GM19452 (cell line): ENCODE results near the gene STMP1.
"Not testable (repeated sequence)": the region's sequence is repeated elsewhere in the genome, so short reads cannot be mapped to it uniquely, and the experiment has no call there.

Experiments used
- ATAC-seq: cut with Tn5 transposase; IDR thresholded peaks from one replicate; pipeline ENCODE4 v1.9.1; 2021; ENCODE audit not compliant: unreplicated experiment

The STMP1 gene

GRCh38 chr7:135664046-135664589, 1.8 kb downstream of the STMP1 start:
- no peak for ATAC-seq

DNA sequence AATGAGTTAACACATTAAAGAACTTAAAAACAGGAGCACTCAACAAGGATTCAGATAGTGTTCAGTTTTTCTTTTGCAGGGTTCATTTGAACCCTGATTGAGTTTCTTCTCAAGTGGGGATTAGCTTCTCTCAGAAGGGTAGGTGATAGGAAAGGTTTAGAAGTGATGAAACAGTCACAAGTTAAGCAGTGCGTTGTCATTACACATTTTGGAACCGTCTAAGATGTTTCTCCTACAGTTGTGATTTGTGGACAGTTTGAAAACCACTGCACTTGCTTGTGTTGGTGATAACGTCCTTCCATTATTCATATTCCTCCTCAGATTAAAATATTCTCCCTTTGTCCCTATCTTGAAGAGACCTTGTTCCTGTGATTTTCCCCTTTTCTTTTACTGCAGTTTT, 2.7 kb downstream of the STMP1 start:
- ATAC-seq: no peak

- ATAC-seq: no peak
These were observed 3.8 kb downstream of the STMP1 start for GRCh38 chr7:135666156-135666555.

- no peak for ATAC-seq
These were observed 4.5 kb downstream of the STMP1 start for GRCh38 chr7:135666846-135667245.

DNA sequence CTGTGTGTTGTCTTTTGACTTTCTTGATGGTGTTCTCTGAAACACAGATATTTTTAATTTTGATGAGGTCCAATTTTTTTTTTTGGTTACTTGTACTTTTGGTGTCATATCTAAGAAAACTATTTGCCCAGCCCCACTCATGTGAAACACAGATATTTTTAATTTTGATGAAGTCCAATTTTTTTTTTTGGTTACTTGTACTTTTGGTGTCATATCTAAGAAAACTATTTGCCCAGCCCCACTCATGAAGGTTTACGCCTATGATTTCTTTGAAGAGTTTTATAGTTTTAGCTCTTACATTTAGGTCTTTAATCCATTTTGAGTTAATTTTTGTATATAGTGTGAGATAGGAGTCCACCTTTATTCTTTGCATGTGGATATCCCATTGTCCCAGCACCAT, 5.3 kb downstream of the STMP1 start:
- ATAC-seq: not testable (repeated sequence)

- not testable (repeated sequence) for ATAC-seq
These were observed 6.6 kb downstream of the STMP1 start for GRCh38 chr7:135668852-135669395.

DNA sequence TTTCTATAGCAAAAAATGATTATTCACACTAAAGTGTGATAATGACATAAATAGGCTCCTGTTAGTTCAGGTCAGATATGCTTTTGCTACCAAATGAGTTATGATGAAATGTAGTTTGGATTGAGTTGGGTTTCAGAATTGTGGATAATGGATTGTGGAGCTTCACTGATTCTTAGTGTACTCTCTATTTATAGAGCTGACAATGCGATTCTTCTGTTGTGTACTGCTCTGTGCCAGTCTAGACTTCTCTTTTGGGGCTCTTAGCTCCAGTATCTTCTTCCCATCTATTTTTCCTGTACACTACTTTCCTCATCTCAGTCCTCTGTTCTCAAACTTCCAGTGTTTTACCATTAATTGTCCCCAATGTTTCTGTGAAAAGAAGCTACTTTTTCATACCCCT, 7.5 kb downstream of the STMP1 start:
- ATAC-seq: no peak

- no peak for ATAC-seq
These were observed 7.9 kb downstream of the STMP1 start for GRCh38 chr7:135670179-135670578.

- ATAC-seq: no peak
These were observed 10.4 kb downstream of the STMP1 start for GRCh38 chr7:135672560-135673359.

DNA sequence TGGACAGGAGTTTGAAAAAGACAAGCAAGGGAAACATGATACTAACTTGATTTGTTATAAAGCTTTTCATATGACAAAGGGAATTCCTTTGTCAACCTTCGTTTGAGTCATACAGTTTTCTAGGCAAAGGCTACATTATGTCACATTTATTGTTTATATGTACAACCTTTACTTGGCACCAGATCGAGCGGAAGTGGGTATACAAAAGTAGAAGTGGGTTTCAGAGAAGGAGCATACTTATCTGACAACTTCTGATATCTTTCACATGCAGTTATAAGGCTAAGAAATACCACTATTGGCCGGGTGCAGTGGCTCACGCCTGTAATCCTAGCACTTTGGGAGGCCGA, 11.0 kb downstream of the STMP1 start:
- no peak for ATAC-seq

DNA sequence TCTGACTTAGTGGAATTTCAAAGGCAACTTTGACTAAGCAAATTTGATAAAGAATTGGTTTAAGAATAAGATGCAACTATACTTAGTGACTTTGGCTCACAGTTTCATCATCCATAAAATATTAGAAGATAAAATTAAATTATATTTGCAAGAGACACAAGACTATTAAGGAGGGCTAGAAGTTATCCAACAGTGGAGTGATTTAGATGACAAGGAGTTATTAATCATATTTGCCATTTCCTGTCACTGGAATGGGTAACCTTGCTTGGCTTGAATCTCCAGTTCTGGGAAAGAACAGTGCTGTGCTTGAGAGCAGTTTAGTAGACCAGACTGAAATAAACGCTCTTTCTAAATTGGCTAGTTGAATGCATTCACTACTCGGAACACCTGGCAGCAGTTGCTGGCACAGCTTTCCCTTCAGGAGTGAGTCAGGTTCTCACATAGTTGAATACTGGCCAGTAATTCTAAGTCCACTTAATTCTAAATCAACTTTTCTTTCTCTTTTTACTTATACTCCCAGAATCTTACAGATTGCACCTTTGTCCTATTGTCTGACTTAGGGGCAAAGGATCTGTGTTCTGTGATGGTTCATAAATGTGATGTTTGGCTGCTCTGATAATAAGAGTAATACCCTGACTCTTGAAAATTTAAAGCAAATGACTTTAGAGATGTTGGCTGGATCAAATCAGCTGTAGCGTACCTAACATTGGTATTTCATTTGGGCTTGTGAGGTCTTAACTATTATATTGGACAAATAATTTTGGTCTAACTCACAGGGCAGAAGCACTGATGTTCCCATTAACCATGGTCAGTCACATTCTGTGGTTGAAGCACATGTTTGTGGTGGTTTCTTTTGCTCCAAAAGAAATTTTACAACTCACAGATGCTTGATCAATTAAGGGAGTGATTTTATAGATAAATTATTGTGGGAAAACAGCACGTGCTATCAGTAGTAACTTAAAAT, 16.6 kb downstream of the STMP1 start:
- no peak for ATAC-seq

DNA sequence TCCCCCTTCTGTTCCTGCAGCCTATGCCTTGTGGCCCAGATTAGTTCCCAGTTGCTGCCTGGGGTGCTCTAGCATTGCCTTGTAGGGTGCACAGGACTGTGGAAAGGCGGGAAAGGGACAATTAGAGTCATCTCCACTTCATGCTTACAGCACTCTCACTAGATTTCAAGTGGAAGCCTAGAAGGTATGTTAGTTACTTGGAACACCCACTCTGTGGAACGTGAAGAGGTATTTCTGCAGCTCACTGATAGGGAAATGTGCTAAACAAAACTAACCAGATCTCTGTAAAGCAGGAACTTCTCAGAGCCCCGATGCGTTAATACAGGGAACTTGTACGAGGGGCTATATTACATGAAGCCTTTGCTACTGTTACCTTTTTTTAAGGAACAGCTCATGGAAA, 19.4 kb downstream of the STMP1 start:
- no peak for ATAC-seq

DNA sequence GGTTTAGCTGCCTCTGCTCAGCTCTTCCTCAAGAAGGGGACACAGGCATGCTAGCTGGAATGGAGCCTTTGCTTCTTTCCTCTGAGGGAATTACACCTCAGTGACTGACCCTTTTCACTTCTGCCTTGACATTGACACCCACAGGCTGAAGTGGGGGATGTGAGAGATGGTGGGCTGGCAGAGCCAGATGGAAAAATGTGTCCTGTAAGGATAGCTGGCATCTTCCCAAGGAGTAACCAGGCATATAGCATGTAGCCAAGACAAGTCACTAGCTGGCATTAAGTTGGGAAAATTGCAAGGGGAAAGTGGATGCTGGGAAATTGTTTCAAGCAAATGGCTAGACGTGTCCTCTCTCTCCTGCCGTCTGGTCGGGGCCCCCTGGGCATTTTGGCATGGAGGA, 19.9 kb downstream of the STMP1 start:
- ATAC-seq: no peak

GRCh38 chr7:135683609-135684008, 21.3 kb downstream of the STMP1 start:
- ATAC-seq: no peak

GRCh38 chr7:135684136-135684535, 21.8 kb downstream of the STMP1 start:
- no peak for ATAC-seq

GRCh38 chr7:135684699-135685098, 22.4 kb downstream of the STMP1 start:
- ATAC-seq: no peak

DNA sequence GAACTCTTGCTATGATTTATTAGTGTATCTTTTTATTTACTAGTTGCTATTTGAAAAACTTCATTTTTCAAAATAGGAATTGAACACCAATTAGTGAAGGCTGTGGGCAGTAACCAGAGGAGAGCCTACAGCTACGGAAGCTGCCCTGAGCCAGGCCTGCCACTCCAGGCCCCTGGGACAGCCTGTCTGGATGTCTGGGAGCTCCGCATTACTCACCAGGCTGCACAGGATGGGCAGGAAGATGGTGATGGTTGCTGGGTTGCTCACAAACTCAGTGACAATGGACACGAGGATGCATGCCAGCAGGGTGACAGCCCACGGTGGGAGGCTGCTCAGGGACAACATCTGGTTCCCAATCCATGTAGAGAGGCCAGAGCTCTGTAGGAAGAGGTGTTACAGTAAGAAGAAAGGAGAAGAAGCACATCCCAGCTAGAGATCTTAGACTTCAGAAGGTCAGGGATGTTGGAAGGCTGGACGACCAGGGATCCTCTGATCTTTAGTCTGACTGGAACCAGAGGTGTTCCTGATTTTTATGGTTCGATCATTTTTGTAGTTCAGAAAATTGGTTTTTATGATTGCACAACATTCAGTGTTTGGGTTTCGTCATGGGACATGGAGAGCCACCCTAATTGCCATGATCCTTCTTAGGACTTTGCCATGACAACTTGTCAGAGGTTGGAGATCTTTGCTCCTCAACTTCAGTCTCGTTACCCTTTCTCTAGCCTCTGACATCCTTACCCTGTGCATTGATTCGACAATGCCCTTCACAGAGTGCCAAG, 23.2 kb downstream of the STMP1 start:
- no peak for ATAC-seq

GRCh38 chr7:135687466-135687865, 25.2 kb downstream of the STMP1 start:
- ATAC-seq: no peak

- ATAC-seq: no peak
These were observed 28.3 kb downstream of the STMP1 start for GRCh38 chr7:135690566-135690965.

DNA sequence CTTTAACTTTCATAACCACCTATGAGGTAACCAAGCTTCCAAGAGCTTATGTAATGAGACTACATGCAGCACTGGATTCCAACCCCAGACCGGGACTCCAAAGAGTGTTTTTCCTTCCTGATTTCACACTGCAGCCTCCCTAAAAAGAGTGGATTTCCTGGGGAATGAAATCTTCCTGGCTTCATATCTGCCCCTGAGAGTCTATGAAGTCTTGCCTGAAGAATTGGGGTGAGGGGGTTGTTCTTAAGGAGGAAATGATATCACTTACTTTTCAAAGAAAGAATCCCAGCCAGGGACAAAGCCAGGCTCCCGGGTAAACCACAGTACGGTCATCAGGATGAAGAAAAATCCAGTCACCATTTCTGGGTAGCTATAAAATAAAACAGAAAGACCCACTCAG, 29.7 kb downstream of the STMP1 start:
- ATAC-seq: no peak

DNA sequence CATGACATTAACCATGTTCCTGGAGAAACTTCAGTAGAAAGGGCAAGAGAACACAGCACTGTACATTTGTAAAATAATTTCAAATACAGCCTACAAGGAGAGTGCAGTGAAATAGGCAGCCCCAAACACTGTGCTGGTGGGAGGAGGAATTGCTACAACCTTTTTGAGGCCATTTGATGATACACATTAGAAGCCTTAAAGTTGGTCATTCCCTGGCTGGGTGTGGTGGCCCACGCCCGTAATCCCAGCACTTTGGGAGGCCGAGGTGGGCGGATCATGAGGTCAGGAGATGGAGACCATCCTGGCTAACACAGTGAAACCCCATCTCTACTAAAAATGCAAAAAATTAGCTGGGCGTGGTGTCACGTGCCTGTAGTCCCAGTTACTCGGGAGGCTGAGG, 30.3 kb downstream of the STMP1 start:
- not testable (repeated sequence) for ATAC-seq
